Measurements from ENCODE around the gene CXXC1.

The CXXC1 gene

DNA sequence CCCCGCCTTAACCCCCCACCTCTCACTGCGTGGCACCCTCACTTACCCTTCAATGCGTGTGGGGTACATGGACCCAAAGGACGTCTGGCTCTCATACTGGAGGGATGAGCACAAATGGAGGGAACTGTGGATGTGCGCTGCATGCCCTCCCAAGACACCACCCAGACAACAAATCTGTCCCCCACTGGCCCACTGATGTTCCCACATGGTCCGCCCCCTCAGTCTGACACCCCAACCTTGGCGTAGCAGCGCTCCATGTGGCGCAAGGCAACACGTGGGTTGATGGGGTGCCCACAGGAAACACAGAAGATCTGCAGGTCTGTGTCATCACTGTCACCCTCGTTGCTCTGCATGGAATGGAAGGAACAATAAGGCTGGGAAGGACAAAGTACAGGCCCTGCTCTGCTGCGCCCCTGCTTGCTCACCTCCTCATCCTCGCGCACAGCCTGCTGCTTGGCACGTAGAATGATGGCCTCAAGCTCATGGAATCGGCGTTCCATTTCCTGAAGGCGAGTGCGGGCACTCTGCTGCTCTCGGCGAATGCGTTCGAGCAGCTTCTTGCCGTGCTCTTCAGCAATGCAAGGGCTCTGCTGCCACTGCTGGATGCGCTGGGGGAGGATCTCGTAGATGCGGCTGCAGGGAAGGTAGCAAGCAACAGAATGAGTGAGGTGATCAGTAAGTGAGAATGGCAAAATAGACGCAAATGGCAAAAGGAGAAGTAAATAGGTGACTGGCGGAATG is 3.9 kb downstream of the CXXC1 start:
- no peaks in the 10 kb centered on the region for H3K27me3 ChIP-seq (ENCODE audit: insufficient read depth, low read length)
- H3K4me3 ChIP-seq (ENCODE audit: low read depth, low read length), result no peak overlapping the region
- H3K9me3 ChIP-seq (ENCODE audit: insufficient read depth, low read depth, low read length), result no peaks in the 10 kb centered on the region
- no peak overlapping the region for H3K23ac ChIP-seq (ENCODE audit: low read length)
- H3K36me3 ChIP-seq (ENCODE audit: control insufficient read depth in 1 of 2, insufficient read depth in 2 of 2, low read length in 2 of 2), result peaks cover 39 to 46% of the 10 kb centered on the region in 2 experiments
- no peak overlapping the region for H3K4me2 ChIP-seq (ENCODE audit: low read length)
- H3K14ac ChIP-seq (ENCODE audit: low read length), result no peak overlapping the region
- no peak for DNase-seq
- H3K9ac ChIP-seq (ENCODE audit: low read length), result no peak overlapping the region
- WGBS (ENCODE audit: extremely low coverage, insufficient coverage, insufficient read length), result no CpG with 5 or more reads among the region's 29 CpGs
- H3K18ac ChIP-seq (ENCODE audit: low read length), result no peak overlapping the region
- no peak overlapping the region for H4K91ac ChIP-seq (ENCODE audit: low read depth, low read length)
- no peak overlapping the region for H4K12ac ChIP-seq (ENCODE audit: low read depth, low read length)
- no peak overlapping the region for H2BK12ac ChIP-seq (ENCODE audit: low read length)
- no peak overlapping the region for H2AK5ac ChIP-seq (ENCODE audit: low read length)
- H2BK5ac ChIP-seq (ENCODE audit: low read depth, low read length, poor library complexity), result no peak overlapping the region
- no peak overlapping the region for H3K27ac ChIP-seq (ENCODE audit: low read depth, low read length)
- H2BK120ac ChIP-seq (ENCODE audit: insufficient read depth, low read length, poor library complexity), result no peak overlapping the region
- peaks cover 14% of the 10 kb centered on the region for H3K79me1 ChIP-seq (ENCODE audit: low read length)
- H3K79me2 ChIP-seq (ENCODE audit: control insufficient read depth, insufficient read depth, low read length, poor library complexity), result peaks cover 19% of the 10 kb centered on the region
- H4K8ac ChIP-seq (ENCODE audit: low read depth, low read length), result no peak overlapping the region
- peaks cover 20 to 21% of the 10 kb centered on the region in 2 experiments for H3K4me1 ChIP-seq (ENCODE audit: control insufficient read depth in 1 of 2, insufficient read depth in 2 of 2, low read length in 2 of 2)
- H2AFZ ChIP-seq (ENCODE audit: insufficient read depth, low read length, poor library complexity), result no peak overlapping the region
- H3K4ac ChIP-seq (ENCODE audit: low read depth, low read length), result no peak overlapping the region

DNA sequence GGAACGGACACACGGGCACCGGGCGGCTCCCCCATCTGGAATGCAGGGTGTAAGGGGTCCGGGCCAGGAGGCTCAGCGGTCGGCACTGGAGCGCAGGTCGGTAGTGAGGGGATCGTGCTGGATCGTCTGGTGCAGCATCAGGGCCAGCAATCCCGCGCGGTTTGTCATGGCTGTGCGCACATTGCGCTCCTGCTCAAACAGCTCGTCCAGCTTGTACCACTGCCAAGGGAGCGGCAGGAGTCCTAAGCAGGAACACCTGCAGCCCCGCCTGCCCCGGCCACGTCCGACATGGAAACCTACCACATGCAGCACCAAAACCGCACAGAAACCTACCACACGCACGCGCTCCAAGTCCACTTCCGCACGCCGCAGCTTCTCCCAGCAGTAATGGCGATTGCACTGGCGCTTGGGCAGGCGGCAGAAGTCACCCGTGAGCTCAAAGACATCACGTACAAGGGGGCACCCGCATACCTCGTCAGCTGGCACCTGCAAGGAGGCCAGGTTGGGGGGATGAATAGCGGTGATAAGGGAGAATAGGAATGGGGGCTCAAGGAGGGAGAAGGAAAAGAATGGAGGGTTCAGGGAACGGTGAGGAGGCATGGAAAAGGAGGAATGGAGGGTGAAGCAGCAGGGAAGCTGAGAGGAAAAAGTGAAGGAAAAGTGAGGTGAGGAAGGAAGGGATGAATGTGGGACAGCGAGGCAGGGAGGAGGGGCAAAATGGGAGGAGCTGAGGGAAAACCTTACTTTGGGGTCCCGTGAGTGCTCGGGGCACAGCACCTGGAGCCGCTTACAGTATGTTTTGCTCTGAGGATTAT is 4.8 kb downstream of the CXXC1 start:
- Histone ChIP-seq H3K4me2 (ENCODE audit: low read length) (no peak overlapping the region), H4K12ac (ENCODE audit: low read depth, low read length) (peak overlapping the region; percentile 79), H3K4me1 (ENCODE audit: control insufficient read depth in 1 of 2, insufficient read depth in 2 of 2, low read length in 2 of 2) (peaks cover 20 to 21% of the 10 kb centered on the region in 2 experiments), H2BK5ac (ENCODE audit: low read depth, low read length, poor library complexity) (no peak overlapping the region), H3K9ac (ENCODE audit: low read length) (no peak overlapping the region), H3K36me3 (ENCODE audit: control insufficient read depth in 1 of 2, insufficient read depth in 2 of 2, low read length in 2 of 2) (peaks cover 41 to 46% of the 10 kb centered on the region in 2 experiments), H2BK120ac (ENCODE audit: insufficient read depth, low read length, poor library complexity) (no peak overlapping the region), H3K27ac (ENCODE audit: low read depth, low read length) (no peak overlapping the region), H3K14ac (ENCODE audit: low read length) (no peak overlapping the region), H3K18ac (ENCODE audit: low read length) (no peak overlapping the region), H2AK5ac (ENCODE audit: low read length) (no peak overlapping the region), H3K4ac (ENCODE audit: low read depth, low read length) (no peak overlapping the region), H3K79me1 (ENCODE audit: low read length) (peaks cover 12% of the 10 kb centered on the region), H3K9me3 (ENCODE audit: insufficient read depth, low read depth, low read length) (no peaks in the 10 kb centered on the region), H3K79me2 (ENCODE audit: control insufficient read depth, insufficient read depth, low read length, poor library complexity) (peaks cover 19% of the 10 kb centered on the region), H2BK12ac (ENCODE audit: low read length) (no peak overlapping the region), H3K23ac (ENCODE audit: low read length) (no peak overlapping the region), H2AFZ (ENCODE audit: insufficient read depth, low read length, poor library complexity) (no peak overlapping the region), H3K4me3 (ENCODE audit: low read depth, low read length) (no peak overlapping the region), H4K91ac (ENCODE audit: low read depth, low read length) (no peak overlapping the region), H4K8ac (ENCODE audit: low read depth, low read length) (peak overlapping the region; percentile 96), H3K27me3 (ENCODE audit: insufficient read depth, low read length) (no peaks in the 10 kb centered on the region)
- DNase-seq, result no peak
- 100% methylated on average over 1 of the region's 42 CpGs for WGBS (ENCODE audit: extremely low coverage, insufficient coverage, insufficient read length)

DNA sequence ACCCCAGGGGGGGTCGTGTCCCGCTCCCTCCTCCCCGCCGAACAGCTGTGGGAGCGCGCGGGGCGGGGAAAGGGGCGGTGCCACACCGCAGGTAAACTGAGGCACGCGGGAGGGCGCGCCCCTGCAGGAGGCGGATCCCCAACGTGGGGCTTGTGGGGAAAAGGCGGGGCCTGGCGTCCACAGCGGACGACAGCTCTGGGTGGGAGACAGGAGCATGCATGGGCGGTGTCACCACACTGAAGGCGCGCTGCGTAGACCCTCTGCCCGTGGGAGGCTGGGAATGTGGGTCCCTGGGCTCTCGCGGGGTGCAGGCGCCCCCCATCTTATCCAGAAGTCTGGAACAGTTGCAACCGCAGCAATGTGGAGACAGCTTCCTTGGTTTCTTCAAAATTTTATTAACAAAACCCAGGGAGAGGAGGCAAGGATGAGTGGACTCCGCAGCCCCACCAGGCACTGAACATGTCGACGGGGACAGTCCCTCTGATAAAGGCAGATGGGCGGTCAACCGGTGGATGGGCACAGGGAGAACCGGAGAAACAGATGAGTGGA is 5.4 kb downstream of the CXXC1 start:
- peak overlapping the region; percentile 65 for H2AK5ac ChIP-seq (ENCODE audit: low read length)
- WGBS (ENCODE audit: extremely low coverage, insufficient coverage, insufficient read length), result no CpG with 5 or more reads among the region's 35 CpGs
- peak overlapping the region; percentile 63 for H3K18ac ChIP-seq (ENCODE audit: low read length)
- peak overlapping the region; percentile 11 for H3K27ac ChIP-seq (ENCODE audit: low read depth, low read length)
- H3K79me2 ChIP-seq (ENCODE audit: control insufficient read depth, insufficient read depth, low read length, poor library complexity), result peaks cover 18% of the 10 kb centered on the region
- peak overlapping the region; percentile 50 for H3K4ac ChIP-seq (ENCODE audit: low read depth, low read length)
- H3K9ac ChIP-seq (ENCODE audit: low read length), result peak overlapping the region; percentile 81
- DNase-seq, result no peak
- no peak overlapping the region for H3K23ac ChIP-seq (ENCODE audit: low read length)
- H2BK120ac ChIP-seq (ENCODE audit: insufficient read depth, low read length, poor library complexity), result peak overlapping the region; percentile 18
- no peak overlapping the region for H2BK5ac ChIP-seq (ENCODE audit: low read depth, low read length, poor library complexity)
- no peaks in the 10 kb centered on the region for H3K27me3 ChIP-seq (ENCODE audit: insufficient read depth, low read length)
- peaks cover 20 to 21% of the 10 kb centered on the region in 2 experiments for H3K4me1 ChIP-seq (ENCODE audit: control insufficient read depth in 1 of 2, insufficient read depth in 2 of 2, low read length in 2 of 2)
- H3K14ac ChIP-seq (ENCODE audit: low read length), result peak overlapping the region; percentile 86
- H2BK12ac ChIP-seq (ENCODE audit: low read length), result no peak overlapping the region
- H3K4me2 ChIP-seq (ENCODE audit: low read length), result peak overlapping the region; percentile 76
- H4K12ac ChIP-seq (ENCODE audit: low read depth, low read length), result peak overlapping the region; percentile 79
- peak overlapping the region; percentile 96 for H4K8ac ChIP-seq (ENCODE audit: low read depth, low read length)
- peaks cover 42 to 47% of the 10 kb centered on the region in 2 experiments for H3K36me3 ChIP-seq (ENCODE audit: control insufficient read depth in 1 of 2, insufficient read depth in 2 of 2, low read length in 2 of 2)
- no peaks in the 10 kb centered on the region for H3K9me3 ChIP-seq (ENCODE audit: insufficient read depth, low read depth, low read length)
- peak overlapping the region; percentile 64 for H2AFZ ChIP-seq (ENCODE audit: insufficient read depth, low read length, poor library complexity)
- H3K4me3 ChIP-seq (ENCODE audit: low read depth, low read length), result peak overlapping the region; percentile 99
- peak overlapping the region; percentile 80 for H4K91ac ChIP-seq (ENCODE audit: low read depth, low read length)
- H3K79me1 ChIP-seq (ENCODE audit: low read length), result peaks cover 9% of the 10 kb centered on the region

DNA sequence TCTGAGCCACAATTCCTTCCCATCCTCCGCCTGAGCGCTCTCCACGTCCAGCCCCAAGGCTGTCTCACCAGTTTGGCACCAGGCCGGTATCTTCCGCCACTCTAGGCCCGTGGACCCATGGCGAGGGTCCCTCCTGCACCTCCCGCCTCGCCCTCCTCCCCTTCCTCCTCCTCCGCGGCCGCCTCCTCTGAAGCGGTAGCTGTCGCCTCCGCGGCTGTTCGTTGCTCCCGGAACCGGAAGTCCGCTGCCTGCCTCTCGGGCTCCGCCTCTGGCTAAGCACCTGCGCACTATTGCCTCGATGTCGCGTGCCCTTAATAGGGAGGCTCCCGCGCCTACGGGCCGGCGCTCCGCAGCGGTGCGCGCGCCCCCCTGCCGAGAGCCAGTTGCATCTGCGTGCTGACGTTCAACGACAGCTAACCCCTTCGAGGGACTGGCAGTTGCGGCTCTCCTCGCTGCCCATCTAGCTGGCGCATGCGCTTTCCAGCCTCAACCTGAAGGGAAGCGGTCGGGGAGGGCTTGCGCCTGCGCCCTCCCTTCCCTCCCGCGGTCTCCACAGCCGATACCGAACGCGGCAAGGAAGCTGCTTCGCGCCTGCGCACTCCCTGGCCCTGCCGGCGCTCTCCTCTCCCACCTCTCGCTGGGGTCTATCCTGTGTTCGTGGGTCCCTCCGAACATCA is 6.1 kb downstream of the CXXC1 start, which contains the start of gene MBD1:
MBD1 (minus strand) TSS at position 229 of the 677 bp plus-strand sequence. CDS start 1,531 bp downstream, outside the sequence.
- Histone ChIP-seq H3K79me1 (ENCODE audit: low read length) (peaks cover 9% of the 10 kb centered on the region), H2BK12ac (ENCODE audit: low read length) (no peak within 1 kb of the TSS), H3K18ac (ENCODE audit: low read length) (peak within 1 kb of the TSS; percentile 74), H3K4ac (ENCODE audit: low read depth, low read length) (peak within 1 kb of the TSS; percentile 50), H3K9me3 (ENCODE audit: insufficient read depth, low read depth, low read length) (no peaks in the 10 kb centered on the region), H2AK5ac (ENCODE audit: low read length) (peak within 1 kb of the TSS; percentile 65), H4K91ac (ENCODE audit: low read depth, low read length) (peak within 1 kb of the TSS; percentile 80), H3K27me3 (ENCODE audit: insufficient read depth, low read length) (no peaks in the 10 kb centered on the region), H3K27ac (ENCODE audit: low read depth, low read length) (peak within 1 kb of the TSS; percentile 77), H3K79me2 (ENCODE audit: control insufficient read depth, insufficient read depth, low read length, poor library complexity) (peaks cover 13% of the 10 kb centered on the region), H2BK5ac (ENCODE audit: low read depth, low read length, poor library complexity) (peak within 1 kb of the TSS; percentile 29), H3K4me1 (ENCODE audit: control insufficient read depth in 1 of 2, insufficient read depth in 2 of 2, low read length in 2 of 2) (peaks cover 15 to 17% of the 10 kb centered on the region in 2 experiments), H3K23ac (ENCODE audit: low read length) (no peak within 1 kb of the TSS), H3K9ac (ENCODE audit: low read length) (peak within 1 kb of the TSS; percentile 93), H3K4me3 (ENCODE audit: low read depth, low read length) (peak within 1 kb of the TSS; percentile 99), H3K4me2 (ENCODE audit: low read length) (peak within 1 kb of the TSS; percentile 76), H4K12ac (ENCODE audit: low read depth, low read length) (peak within 1 kb of the TSS; percentile 79), H4K8ac (ENCODE audit: low read depth, low read length) (peak within 1 kb of the TSS; percentile 96), H3K14ac (ENCODE audit: low read length) (peak within 1 kb of the TSS; percentile 88), H2AFZ (ENCODE audit: insufficient read depth, low read length, poor library complexity) (peak within 1 kb of the TSS; percentile 64), H2BK120ac (ENCODE audit: insufficient read depth, low read length, poor library complexity) (peak within 1 kb of the TSS; percentile 39), H3K36me3 (ENCODE audit: control insufficient read depth in 1 of 2, insufficient read depth in 2 of 2, low read length in 2 of 2) (peaks cover 48 to 53% of the 10 kb centered on the region in 2 experiments)
- no CpG with 5 or more reads among the region's 63 CpGs for WGBS (ENCODE audit: extremely low coverage, insufficient coverage, insufficient read length)
- peak; percentile 98 for DNase-seq
